Measurements from ENCODE around the gene TMEM245. TPM values are rescaled to one million over a fixed set of nuclear protein-coding genes. Genes with fewer than 3 reads are reported as not detected.

TMEM245 gene
- total RNA-seq, 1 donor from 2014 or later, result 82.4 TPM

- DNase-seq, result no peak
Observed at GRCh38 chr9:109100543-109101201, 19.1 kb downstream of the TMEM245 start.

- no peak for DNase-seq
Observed at GRCh38 chr9:109098960-109099308, 20.8 kb downstream of the TMEM245 start.

DNA sequence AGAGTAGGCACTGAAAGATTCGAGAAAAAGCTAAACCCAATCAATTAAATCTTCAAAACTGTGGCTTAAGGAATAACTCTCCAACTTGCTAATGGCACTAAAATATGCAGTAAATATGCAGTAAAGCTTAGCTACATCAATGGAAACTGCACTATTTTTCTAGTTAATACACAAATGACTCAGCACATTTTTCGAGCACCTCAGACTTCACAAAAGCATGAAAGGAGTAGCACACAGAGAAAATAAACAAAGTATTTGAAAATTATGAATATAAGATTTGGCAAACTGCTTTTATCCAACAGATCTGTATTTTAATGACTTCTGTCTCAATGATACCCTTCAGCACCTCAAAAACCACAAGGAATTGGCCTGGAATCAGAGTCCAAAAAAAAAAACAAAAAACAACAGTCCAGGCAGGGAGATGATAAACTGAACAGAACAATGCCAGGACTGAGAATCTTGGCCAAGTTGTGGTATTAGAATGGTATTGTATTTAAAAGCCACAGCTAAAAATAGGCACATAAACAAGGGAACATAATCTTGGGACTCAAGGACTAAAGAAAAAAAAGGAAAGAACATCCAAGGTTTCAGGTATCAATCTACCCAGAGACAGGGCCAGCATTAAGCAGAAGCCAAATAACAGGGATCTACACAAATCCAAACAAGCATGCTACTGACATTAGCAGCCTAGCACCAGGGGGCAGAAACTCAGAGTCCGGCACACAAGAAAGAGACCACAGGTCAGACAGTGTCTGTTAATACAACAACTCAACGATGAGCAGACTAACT, 21.4 kb downstream of the TMEM245 start:
- peak; percentile 81 for DNase-seq

- DNase-seq, result no peak
Observed at GRCh38 chr9:109097146-109097545, 22.6 kb downstream of the TMEM245 start.

DNA sequence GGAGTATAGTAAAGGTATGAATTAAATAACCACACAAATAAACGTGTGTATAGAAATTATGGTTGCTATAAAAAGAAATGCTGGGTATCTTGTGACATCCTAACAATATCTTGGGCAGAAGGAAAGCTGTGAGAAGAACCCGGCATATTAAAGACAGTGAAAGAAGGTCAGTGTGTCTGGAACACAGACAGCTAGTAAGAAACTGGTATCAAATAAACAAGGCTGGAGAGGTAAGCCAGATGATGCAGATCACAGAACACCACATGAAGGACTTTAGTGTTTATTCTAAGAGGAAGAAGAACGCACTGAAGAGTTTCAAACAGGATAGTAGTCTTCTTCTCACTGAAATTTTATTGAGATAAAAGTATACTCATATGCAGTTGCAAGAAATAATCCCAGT, 24.4 kb downstream of the TMEM245 start:
- DNase-seq, result no peak

DNA sequence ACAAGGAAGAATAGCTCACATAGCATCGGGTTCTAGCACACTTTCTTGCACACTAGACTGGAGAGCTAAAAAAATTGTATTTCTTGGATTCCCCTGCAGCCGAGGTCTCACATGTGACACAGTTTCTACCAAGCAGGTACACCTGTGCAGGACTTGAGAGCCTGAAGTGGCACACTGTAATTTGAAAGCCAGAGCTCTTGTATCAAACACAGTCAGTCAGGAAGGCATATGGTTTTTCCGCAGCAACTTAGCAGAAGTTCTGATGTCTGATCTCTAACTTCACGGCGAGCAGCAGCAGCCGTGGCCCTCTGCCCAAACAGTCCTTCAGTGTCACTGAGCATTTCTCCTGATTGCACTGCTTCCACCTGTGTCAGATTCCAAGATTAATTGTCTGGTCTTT, 25.5 kb downstream of the TMEM245 start:
- DNase-seq, result no peak

DNA sequence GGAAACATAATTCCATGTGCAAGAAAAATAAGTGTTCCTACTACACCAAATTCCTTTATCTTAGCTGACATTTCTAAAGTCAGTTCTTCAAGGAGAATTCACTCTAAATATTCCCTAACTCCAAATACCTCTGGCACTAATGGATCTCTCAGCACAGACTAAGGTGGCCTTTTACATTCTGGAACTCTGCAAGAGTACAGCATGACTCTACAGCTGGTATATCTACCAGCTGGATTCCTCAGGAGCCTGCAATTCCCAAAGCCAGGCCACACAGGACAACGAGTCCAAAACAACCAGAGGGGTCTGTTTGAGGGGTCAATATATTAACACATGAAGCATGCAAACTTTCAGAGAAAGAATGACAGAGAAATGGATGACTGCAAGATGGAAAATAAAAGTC, 27.2 kb downstream of the TMEM245 start:
- no peak for DNase-seq

DNA sequence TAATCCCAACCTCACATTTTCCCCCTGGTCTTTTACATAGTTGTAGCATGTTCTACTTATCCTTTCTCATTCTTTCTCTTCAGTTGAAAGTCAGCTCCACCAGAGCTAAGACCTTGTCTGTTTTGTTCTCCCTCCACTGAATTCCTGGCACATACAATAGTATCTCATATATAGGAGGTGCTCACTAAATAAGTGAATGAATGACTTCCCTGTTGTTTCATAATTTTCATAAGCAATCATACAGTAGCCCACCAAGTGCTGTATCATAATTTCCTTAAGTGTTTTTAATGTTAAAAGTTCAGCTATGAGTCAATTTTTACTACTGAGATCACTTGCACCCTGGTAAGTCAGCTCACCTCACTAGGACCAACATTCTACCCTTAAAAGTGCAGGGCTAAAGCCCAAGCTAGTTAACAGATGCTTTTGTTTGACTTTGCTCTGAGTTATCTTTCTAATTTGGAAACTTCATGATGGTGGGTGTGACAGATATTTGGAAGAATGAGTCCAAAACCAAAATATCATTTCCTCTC, 27.6 kb downstream of the TMEM245 start:
- DNase-seq, result no peak

DNA sequence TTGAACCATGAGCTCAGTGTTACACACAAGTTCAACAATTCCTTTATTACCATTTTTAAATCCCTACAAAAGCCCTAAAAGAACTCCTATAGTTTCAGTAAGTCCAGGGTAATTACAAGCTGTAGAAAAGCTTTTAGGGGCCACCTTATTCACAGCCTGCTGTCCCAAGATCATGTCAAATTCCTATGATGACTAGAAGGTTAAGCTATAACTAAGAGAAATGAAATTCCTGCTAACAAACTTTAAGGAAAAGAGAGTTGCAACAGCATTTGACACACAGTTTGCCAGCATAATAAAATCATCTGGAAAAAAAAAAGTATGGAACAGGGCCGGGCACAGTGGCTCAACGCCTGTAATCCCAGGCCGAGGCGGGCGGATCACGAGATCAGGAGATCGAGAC, 31.5 kb downstream of the TMEM245 start:
- no peak for DNase-seq

- no peak for DNase-seq
Observed at GRCh38 chr9:109087795-109088194, 32.0 kb downstream of the TMEM245 start.

DNA sequence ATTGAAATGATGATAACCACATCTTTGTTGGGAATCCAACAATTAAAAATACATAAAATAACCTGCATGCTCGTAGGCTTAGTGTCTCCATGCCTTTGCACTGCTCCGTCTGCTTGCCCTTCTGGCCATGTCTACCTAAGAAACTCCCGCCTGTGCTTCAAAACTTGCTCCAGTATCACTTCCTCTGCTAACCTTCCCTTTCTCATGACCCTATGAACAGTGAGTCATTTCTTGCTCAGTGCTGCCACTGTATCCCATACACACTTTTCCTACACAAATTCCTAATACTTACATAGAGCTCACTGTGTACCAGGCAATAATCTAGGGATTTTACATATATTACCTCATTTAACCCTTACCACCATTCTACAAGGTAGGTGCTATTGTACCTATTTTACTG, 33.5 kb downstream of the TMEM245 start:
- DNase-seq, result peak; percentile 37

DNA sequence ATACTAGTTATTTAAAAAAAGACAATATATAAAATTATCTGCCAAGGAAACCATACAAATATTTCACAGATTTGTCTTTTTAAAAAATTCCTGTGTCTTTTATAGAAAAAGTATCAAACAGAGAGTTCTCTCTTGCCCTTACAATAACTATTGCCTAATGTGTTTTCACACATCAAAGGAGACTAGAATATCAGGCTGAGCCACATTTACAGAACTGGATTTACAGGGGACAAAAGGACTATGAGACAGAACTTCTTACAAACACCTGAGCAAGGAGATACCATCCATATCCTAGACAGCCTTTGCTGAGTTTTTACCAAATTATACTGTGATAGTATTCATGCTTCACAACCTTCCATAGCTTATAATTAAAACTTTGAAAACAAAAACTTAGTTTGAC, 34.2 kb downstream of the TMEM245 start:
- no peak for DNase-seq

DNA sequence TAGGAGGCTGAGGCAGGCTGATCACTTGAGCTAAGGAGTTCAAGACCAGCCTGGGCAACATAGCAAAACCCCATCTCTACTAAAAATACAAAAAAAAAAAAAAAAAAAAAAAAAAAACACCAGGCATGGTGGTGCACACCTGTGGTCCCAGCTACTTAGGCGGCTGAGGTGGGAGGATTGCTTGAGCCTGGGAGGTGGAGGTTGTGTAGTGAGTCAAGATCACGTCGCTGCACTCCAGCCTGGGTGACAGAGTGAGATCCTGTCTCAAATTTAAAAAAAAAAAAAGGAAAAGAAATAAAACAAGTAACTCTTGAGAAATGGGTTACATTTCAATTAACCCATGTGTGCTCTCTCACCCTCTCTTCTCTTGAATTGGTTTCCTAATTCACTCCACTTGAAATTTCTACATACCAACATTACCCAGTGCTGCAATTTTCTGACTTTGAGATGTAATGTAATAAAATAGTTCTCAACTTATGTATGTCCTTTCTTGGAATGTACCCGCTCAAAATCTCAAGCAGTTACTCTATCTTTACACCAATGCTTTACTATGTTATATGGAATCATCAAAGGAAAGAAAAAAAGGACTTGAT, 35.8 kb downstream of the TMEM245 start:
- DNase-seq, result no peak

- DNase-seq, result no peak
Observed at GRCh38 chr9:109083141-109083540, 36.6 kb downstream of the TMEM245 start.

DNA sequence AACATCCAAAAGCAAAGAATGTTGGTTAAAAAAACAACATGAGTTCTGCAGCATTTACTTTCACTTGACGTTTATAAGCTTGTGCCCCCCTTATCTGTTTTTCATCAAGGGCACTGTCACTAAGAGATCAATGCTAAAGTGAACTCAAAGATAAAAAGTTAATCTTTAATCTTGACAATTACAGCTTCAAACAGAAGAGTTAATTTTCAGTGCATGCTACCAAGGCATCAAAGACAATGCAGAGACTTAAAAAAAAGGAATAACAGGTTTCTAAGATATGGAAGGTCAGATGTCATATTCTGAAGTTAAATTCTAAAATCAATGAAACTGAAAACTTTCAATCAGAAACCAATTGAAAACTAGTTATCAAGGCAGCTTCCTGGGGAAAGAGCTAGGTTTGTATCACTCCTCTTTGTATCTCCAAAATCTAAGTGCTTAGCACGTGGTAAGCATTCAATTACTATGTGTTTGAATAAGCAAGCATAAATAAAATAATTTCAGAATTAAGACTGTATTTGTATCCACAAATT, 37.6 kb downstream of the TMEM245 start:
- no peak for DNase-seq

DNA sequence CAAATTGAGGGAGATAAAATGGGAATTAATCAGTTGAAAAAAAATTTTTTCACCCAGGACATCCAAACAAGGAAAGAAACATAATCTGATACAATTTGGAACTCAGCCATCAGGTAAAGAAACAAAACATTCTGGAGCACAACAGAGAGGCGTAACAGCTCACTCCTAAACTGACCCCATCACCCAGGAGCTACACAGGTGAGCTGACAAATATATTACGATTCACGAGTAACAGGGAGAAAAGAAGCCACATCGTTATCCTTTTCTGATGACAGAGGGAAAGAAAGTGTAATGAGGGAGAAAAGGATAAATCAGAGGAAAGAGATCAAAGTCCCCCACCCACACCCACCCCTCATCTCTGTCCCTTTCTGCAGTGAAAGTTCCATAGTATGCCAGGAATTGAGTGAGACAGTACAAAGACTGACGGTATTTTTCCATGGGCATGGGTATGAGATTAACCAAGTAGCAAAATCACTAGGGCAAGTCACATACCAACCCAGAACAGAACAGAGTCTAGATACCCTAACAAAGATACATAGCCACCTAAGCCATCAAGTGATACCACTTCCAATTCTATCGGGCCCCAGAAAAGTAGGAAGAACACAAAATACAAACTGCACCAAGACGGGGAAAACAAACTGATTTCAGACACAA, 45.4 kb downstream of the TMEM245 start:
- DNase-seq, result no peak

DNA sequence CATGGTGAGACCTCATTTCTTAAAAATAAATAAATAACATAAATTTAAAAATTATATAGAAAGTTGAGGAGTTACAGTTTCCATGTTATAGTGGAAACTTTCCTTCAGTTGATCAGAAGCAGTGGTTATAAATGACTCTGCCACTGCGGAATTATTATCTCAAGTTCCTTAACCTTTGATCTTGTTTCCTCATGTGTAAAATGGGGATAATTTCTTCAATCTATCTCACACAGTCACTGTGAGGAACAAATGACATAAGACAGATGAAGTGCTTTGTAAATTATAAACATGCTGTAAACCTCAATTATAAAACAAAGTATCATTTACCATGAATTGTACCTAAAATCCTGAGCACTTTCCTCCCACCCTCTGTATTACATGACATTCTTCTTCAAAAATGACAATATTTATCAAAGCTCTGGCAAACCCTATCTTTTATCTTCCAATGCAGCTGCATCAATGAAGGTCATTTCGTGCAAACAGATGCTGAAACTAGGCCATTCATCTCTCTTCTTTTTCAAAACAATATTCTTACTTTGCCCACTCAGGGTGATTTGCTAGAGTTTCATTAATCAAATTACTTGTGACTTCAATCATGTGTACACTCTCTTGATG, 46.8 kb downstream of the TMEM245 start:
- DNase-seq, result no peak

- DNase-seq, result no peak
Observed at GRCh38 chr9:109072133-109072692, 47.5 kb downstream of the TMEM245 start.

DNA sequence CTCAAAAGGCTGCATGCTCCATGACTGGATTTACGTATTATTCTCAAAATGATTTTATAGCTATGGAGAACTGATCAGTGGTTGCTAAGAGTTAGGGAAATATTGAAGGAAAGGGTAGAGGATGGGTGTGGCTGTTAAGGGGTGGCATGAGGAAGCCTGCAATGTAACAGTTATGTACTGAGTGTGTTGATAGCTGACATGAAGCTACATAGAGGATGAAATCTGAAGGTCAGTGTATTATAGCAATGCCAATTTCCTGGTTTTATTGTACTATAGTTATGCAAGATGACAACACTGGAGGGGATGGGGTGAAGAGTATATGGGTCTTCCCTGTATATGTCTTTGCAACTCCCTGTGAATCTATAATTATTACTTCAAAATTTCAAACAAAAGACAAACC, 51.0 kb downstream of the TMEM245 start:
- DNase-seq, result no peak

DNA sequence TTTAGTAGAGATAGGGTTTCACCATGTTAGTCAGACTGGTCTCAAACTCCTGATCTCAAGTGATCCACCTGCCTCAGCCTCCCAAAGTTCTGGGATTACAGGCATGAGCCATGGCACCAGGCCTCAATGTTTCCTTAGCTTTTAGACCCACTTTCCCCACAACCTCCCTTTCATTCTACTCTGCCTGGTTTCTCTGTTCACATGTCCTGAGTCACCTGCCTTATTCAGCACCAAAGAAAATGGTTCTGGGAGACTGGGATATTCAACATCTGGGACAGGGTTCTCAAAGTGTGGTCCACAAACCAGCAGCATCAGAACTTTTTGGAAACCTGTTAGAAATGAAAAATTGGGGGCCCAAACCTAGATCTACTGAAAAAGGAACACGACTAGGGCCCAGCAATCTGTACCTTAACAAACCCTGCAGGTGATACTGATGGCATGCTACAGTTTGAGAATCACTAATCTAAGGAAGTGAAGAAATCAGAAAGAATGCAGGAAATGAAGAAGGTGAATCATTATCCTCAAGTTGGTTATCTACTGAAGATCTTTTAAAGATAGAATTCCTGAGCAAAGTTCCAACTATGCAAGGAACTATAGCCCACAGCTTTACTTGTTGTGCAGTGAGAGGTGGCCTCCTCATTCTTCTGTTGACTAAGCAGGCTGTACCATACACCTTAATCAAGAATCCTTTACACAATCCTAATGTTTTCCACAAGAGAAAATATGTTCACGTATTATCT, 54.6 kb downstream of the TMEM245 start:
- peak; percentile 19 for DNase-seq

DNA sequence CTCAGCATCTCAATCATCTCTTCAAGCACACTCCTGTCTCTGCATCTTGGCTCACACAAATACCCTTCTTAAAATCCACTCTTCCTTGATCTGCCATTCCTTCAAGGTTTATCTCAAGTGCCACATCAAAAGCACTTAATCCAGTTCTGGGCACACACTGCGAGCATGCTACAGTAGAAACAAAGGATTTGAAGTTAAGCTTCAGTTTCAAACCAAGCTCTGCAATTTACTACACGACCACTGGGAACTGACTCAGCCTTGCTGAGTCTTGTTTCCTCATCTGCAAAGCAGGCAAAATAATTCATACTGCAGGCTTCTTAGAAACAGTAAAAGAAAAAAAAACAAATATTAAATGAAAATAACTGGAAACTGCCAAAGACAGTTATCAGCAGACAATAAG, 56.0 kb downstream of the TMEM245 start:
- peak; percentile 21 for DNase-seq

GRCh38 chr9:109062543-109062942, 57.2 kb downstream of the TMEM245 start:
- no peak for DNase-seq

Data from dermis blood vessel endothelial cell (primary cell).